HG03064 (cell line): ENCODE measurements around the gene ATP4A.

ENCODE experiments used
- ATAC-seq: cut with Tn5 transposase; IDR thresholded peaks from one replicate; pipeline ENCODE4 v1.9.1; 2021; ENCODE audit warnings: low read depth; ENCODE audit not compliant: unreplicated experiment

The ATP4A gene

GRCh38 chr19:35566738-35567137 is 3.3 kb upstream of the ATP4A start:
- ATAC-seq, result no peak

GRCh38 chr19:35565016-35565856 is 1.8 kb upstream of the ATP4A start:
- ATAC-seq, result no peak

DNA sequence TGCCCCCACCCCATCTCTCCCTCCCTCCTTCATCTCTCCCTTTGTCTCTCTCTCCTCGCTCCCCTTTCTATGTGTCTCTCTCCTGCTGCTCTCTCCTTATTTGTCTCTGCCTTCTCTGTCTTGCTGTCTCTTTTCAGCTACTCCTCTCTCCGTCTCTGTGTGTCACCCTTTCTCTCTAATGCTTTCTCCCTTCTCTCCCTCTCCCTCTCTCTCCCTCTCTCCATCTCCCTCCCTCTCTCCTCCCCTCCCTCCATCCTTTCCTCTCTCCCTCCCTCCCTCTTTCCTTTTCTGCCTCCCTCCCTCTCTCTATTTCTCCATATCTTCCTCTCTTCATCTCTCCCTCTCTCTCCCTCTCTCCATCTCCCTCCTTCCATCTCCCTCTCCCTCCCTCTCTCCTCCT is 682 bp downstream of the ATP4A start:
- no peak for ATAC-seq

DNA sequence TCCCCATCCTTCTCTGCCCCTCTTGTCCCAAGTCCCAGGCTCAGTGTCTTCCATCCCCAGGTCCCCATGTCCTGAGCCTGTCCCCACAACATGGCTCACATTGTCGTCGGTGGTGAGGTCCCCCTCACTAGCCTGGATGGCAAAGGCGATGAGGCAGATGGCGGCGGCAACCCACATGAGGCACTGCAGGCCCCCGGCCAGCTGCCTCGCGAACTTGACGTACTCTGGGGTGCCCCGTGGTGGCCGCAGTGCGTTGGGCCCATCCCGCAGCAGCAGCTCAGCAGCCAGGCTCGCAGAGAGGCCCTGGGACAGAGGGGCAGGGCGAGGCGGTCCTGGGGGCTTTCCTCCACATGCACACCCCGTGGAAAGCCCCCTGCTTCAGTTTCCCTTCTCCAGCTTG is 1.1 kb downstream of the ATP4A start:
- no peak for ATAC-seq

- ATAC-seq, result no peak
These were observed 2.0 kb downstream of the ATP4A start for GRCh38 chr19:35561436-35561835.

DNA sequence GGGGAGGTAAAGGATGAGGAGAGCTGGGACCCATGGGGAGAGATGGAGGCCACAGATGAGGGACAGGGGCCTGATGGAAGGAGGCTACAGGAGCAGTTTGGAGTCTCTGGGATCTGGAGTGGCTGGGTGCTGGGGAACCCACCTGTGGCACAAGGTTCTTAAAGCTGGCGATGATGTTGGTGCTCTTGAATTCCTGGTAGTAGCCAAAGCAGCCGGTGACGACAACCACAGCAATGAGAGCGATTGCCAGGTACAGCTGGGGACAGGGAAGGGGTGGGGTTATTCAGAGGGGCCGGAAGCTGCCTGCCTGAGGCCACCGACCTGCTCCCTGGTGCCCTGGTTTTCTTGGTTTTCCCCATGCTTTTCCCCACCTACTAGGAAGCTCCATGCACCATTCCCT is 2.8 kb downstream of the ATP4A start:
- no peak for ATAC-seq

GRCh38 chr19:35560271-35560670 is 3.2 kb downstream of the ATP4A start:
- ATAC-seq, result no peak

- no peak for ATAC-seq
These were observed 3.7 kb downstream of the ATP4A start for GRCh38 chr19:35559781-35560180.

DNA sequence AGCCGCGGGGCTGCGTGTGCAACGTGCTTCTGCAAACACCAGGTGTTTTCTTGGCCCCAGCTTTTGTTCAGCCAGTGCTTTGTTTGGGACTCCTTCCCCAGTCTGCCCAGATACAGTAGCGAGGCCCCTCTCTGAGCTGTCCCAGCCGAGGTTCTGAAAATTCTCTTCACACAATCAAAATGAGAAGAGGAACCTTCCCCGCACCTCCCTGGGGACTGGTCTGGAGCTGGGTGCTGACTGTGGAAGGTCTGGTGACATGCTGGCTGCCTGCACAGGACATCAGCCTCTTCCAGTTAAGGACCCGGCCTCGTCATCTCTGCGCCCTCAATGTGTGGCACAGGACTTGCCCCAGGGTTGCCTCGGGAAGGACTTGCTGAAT is 4.2 kb downstream of the ATP4A start:
- peak; percentile 72 for ATAC-seq

GRCh38 chr19:35558400-35559280 is 4.8 kb downstream of the ATP4A start:
- ATAC-seq, result no peak

DNA sequence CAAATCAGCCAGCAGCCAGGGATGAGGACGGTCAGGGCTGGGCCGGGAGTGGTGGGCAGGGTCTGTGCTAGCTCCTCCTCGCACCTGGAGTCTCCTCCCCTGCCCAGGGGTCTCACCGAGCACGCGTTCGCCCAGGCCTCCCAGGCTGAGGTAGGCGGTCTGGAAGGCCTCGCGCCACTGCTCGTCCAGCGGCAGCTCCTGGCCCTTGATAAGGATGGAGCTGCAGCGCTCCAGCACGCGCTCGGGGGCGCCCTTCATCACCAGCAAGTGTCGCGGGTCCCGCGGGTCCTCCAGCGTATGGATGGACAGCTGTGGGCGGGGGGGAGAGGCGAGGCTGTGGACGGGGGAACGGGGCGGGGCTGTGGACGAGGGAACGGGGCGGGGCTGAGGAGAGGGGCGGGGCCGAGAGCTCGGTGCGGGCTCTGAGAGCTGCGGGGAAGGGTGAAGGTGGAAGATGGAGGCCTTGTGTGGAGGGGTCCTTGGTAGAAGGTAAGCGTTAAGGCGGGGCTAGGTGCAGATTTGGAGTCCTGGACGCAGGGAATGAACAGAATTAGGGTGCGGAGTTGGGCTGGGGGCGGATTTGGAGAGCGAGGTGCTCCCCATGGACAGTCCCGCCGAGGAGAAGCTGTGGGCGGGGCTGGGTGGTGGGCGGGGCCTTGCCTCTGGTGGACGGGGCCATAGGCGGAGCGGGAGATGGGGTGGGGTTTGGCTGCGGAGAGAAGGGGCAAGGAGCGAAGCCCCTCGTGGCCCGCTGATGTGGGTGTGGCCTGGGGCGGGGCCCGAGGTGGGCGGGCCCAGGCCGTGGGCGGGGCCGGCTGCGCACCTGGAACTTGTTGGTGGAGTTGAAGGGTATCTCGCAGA is 5.7 kb downstream of the ATP4A start:
- ATAC-seq, result no peak

DNA sequence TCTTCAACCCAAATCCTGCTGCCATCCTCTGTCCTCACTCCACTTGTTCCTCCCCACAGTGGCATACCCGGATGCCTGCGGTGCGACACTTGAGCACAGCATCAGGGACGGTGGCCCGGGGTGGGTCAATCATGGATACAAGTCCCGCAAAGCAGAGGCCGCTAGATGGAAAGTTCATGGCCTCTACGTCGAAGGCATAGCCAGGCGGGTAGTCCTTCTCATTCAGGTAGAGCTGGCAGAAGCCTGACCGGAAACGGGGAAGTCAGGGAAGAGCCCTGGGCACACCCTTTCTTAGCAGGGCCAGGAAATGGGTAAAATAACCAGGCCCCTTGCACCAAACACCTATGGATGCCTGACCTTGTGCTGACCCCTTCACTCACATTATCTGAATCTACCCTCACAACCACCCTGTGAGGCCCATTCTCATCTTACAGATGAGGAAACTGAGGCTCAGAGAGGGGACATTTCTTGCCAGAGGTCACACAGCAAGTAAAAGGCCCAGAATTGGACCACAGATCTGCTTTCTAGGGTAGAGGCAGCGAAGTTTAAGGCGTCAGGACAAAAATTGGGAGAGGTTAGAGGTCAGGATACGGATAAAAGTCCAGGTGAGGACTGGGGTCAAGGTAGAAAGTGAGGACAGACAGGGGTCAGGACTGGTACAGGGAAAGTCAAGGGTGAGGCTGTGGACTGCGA is 6.5 kb downstream of the ATP4A start:
- no peak for ATAC-seq

DNA sequence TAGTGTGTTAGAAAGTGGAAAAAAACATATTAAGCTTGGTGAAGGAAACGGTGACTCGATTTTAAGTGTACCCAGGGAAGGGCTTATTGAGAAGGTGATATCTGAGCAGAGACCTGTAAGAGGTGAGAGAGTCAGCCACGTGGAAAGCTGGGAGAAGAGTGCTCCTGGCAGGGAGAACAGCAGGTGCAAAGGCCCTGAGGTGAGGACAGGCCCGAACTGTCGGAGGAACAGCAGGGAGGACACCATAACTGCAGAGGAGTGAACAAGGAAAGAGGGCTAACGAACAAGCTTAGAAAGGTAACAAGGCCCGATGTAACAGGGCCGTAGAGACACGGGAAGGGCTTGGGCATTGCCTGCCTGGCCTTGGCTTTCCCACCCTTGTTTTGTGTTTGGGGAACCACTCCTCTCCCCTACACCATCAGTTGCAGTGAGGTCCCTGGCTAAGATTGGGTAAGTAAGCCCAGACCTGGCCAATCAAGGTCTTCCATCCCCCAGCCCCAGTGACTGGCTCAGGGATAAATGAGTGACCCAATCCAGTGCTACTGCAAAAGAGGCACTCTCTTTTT is 7.3 kb downstream of the ATP4A start:
- no peak for ATAC-seq

- no peak for ATAC-seq
These were observed 8.0 kb downstream of the ATP4A start for GRCh38 chr19:35555301-35556005.

- ATAC-seq, result no peak
These were observed 9.4 kb downstream of the ATP4A start for GRCh38 chr19:35554076-35554475.

GRCh38 chr19:35553385-35554000 is 10.0 kb downstream of the ATP4A start:
- no peak for ATAC-seq

- no peak for ATAC-seq
These were observed 10.7 kb downstream of the ATP4A start for GRCh38 chr19:35552534-35553384.
